Measurements from ENCODE around the gene PDIA3. TPM values are rescaled to one million over a fixed set of nuclear protein-coding genes. Genes with fewer than 3 reads are reported as not detected.
A peak's percentile ranks its signal among the peaks of the same experiment; 100 is the strongest.
"Not testable (repeated sequence)": the region's sequence is repeated elsewhere in the genome, so short reads cannot be mapped to it uniquely, and the experiment has no call there.

PDIA3 gene
- total RNA-seq, 3 donors from 2014 or later (not counting 1 experiment from before 2014, with no cell fraction given), result 295 to 334 (median 312) TPM

DNA sequence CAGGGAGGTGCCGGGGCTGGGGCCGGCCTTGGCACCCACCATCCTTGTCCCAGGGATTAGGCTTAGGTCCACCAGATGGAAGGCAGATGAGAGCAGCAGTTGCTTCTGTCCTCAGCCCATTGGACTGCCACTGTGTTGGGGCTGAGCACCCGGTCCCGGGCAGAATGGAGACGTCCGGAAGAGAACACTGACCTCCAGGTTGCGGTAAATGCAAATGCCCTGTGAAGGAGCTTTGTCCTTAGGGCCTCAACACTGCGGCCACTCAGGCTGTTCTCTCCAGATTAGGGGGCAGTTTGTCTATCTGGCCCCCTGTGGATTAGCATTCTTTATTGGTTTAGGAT, 53.7 kb downstream of the PDIA3 start, which contains the start of gene SERINC4:
SERINC4 (minus strand) TSS at position 276 of the 341 bp plus-strand sequence; CDS start at position 42, 234 bp downstream.
- Histone ChIP-seq H3K36me3 (ENCODE audit: control insufficient read depth, insufficient read depth, low read length) (peaks cover 46% of the 10 kb centered on the region), H3K4me1 (ENCODE audit: control insufficient read depth, insufficient read depth, low read length) (peaks cover 25% of the 10 kb centered on the region), H3K27ac (ENCODE audit: low read length) (peak within 1 kb of the TSS; percentile 90), H3K27me3 (ENCODE audit: control insufficient read depth, insufficient read depth, low read length) (no peaks in the 10 kb centered on the region), H3K9me3 (ENCODE audit: control insufficient read depth, insufficient read depth, low read length) (no peaks in the 10 kb centered on the region), H3K4me3 (ENCODE audit: low read length) (peak within 1 kb of the TSS; percentile 90)
- DNase-seq (no peak), ATAC-seq (no peak)
- Mint-ChIP-seq H3K36me3 (no peaks in the 10 kb centered on the region), H3K27ac (peak within 1 kb of the TSS; percentile 92 to 96), H3K4me3 (peak within 1 kb of the TSS; percentile 98), H3K9me3 (no peaks in the 10 kb centered on the region), H3K27me3 (ENCODE audit: low read depth in 2 of 2) (no peaks in the 10 kb centered on the region), H3K4me1 (peaks cover 46 to 55% of the 10 kb centered on the region in 2 donors)
- intact Hi-C loops (cut with micrococcal nuclease), result loop anchor here (1.0 kb wide), 2 partner anchors 8 to 24 kb away; partner anchors contain the start of genes MFAP1 and SERF2
- TF ChIP-seq, protein P1, sequence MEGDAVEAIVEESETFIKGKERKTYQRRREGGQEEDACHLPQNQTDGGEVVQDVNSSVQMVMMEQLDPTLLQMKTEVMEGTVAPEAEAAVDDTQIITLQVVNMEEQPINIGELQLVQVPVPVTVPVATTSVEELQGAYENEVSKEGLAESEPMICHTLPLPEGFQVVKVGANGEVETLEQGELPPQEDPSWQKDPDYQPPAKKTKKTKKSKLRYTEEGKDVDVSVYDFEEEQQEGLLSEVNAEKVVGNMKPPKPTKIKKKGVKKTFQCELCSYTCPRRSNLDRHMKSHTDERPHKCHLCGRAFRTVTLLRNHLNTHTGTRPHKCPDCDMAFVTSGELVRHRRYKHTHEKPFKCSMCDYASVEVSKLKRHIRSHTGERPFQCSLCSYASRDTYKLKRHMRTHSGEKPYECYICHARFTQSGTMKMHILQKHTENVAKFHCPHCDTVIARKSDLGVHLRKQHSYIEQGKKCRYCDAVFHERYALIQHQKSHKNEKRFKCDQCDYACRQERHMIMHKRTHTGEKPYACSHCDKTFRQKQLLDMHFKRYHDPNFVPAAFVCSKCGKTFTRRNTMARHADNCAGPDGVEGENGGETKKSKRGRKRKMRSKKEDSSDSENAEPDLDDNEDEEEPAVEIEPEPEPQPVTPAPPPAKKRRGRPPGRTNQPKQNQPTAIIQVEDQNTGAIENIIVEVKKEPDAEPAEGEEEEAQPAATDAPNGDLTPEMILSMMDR (IDR thresholded peaks at IDR 0.05), result no peak
- 98% methylated on average over 8 of the region's 8 CpGs for WGBS (ENCODE audit: insufficient coverage)

DNA sequence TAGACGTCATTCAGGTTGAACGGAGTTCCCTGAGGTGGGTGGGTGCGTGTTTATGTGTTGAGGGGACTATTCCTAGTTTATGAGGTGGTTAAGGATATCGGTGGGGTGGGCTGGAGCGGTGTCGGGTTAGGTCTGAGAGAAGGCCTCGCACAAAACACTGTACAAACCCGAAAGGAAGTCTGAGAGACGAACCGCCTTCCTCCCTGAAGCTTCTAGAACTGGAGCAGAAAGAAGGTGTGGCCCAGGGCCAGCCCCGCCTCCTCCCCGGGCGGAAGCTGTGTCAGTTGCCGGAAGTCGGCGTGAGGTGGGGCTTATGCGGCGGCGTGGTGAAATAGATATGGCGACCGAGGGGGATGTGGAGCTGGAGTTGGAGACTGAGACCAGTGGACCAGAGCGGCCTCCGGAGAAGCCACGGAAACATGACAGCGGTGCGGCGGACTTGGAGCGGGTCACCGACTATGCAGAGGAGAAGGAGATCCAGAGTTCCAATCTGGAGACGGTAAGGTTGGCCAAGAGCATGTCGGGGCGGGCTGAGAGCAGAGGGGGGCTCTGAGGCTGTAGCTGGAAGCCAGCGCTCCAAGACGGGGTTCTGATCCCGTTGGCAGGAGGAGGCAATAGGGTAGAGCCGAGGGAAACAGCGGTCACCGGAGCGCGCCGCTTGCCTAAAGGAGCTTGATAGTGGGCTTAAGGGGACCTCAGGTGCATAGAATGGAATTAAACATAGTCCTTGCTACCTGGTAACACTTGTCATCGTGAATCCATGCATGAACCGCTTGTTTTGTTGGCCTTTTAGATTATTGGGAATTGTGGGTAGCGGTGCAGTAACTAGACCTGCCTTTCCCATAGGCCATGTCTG, 54.3 kb downstream of the PDIA3 start, which contains the start of gene HYPK:
HYPK (plus strand) TSS at position 314 of the 856 bp plus-strand sequence; CDS start at position 338, 24 bp downstream.
- Mint-ChIP-seq H3K9me3 (no peaks in the 10 kb centered on the region), H3K4me1 (peaks cover 40 to 49% of the 10 kb centered on the region in 2 donors), H3K36me3 (peaks cover 3% of the 10 kb centered on the region), H3K27ac (peak within 1 kb of the TSS; percentile 92 to 96), H3K4me3 (peak within 1 kb of the TSS; percentile 98), H3K27me3 (ENCODE audit: low read depth in 2 of 2) (no peaks in the 10 kb centered on the region)
- H3K9me3 ChIP-seq (ENCODE audit: control insufficient read depth, insufficient read depth, low read length), result no peaks in the 10 kb centered on the region
- H3K36me3 ChIP-seq (ENCODE audit: control insufficient read depth, insufficient read depth, low read length), result peaks cover 45% of the 10 kb centered on the region
- TF ChIP-seq, protein P1 (IDR thresholded peaks at IDR 0.05), result no peak
- H3K27ac ChIP-seq (ENCODE audit: low read length), result peak within 1 kb of the TSS; percentile 90
- H3K27me3 ChIP-seq (ENCODE audit: control insufficient read depth, insufficient read depth, low read length), result no peaks in the 10 kb centered on the region
- intact Hi-C loops (cut with micrococcal nuclease), result loop anchor here (1.0 kb wide), 2 partner anchors 8 to 24 kb away; partner anchors contain the start of genes MFAP1 and SERF2
- DNase-seq (peak; percentile 89 to 96), ATAC-seq (peak; percentile 98 to 99 (median 99))
- WGBS (ENCODE audit: insufficient coverage), result 9% methylated on average over 44 of the region's 44 CpGs
- H3K4me3 ChIP-seq (ENCODE audit: low read length), result peak within 1 kb of the TSS; percentile 90
- peaks cover 20% of the 10 kb centered on the region for H3K4me1 ChIP-seq (ENCODE audit: control insufficient read depth, insufficient read depth, low read length)

DNA sequence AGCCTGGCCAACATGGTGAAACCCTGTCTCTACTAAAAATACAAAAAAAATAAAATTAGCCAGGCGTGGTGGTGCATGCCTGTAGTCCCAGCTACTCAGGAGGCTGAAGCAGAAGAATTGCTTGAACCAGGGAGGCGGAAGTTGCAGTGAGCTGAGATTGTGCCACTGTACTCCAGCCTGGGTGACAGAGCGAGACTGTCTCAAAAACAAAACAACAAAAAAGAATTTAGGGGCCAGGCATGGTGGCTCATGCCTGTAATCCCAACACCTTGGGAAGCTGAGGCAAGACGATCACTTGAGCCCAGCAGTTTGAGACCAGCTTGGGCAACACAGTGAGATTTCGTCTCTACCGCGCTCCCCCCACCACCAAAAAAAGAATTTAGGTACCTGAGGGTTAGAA, 56.4 kb downstream of the PDIA3 start:
- peaks cover 20% of the 10 kb centered on the region for H3K4me1 ChIP-seq (ENCODE audit: control insufficient read depth, insufficient read depth, low read length)
- H3K27ac Mint-ChIP-seq; DNase-seq; H3K4me3 ChIP-seq (ENCODE audit: low read length); H3K27me3 Mint-ChIP-seq (ENCODE audit: low read depth in 2 of 2); H3K27ac ChIP-seq (ENCODE audit: low read length); H3K27me3 ChIP-seq (ENCODE audit: control insufficient read depth, insufficient read depth, low read length); intact Hi-C loops (cut with micrococcal nuclease); ATAC-seq; H3K4me3 Mint-ChIP-seq; H3K9me3 ChIP-seq (ENCODE audit: control insufficient read depth, insufficient read depth, low read length); H3K9me3 Mint-ChIP-seq: not testable (repeated sequence)
- WGBS (ENCODE audit: insufficient coverage), result 95% methylated on average over 4 of the region's 7 CpGs
- peaks cover 14% of the 10 kb centered on the region for H3K36me3 Mint-ChIP-seq
- H3K36me3 ChIP-seq (ENCODE audit: control insufficient read depth, insufficient read depth, low read length), result peaks cover 43% of the 10 kb centered on the region
- H3K4me1 Mint-ChIP-seq, result peaks cover 28 to 33% of the 10 kb centered on the region in 2 donors

DNA sequence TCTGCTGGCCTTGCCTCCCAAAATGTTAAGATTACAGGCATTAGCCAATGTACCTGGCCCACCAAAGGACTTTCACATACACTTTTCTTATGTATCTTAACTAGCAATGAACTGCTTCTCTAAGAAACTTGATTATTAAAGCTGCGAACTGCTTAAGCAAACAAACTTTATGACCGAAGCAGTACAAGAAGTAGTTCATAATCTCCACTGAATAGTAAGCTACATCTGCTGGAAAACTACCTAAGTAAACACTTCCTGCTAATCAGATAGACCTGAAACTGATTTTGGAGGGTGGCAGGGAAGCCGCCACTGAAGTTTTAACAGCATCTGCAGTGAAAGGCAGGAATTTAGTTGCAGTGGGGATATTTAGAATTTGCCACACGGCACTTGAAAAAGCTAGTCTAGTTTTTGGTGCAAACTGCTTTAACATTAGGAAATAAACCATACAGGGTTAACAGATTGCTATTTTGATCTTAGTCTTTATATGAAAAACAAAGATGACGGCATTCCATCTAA, 62.3 kb downstream of the PDIA3 start:
- Histone ChIP-seq H3K27ac (ENCODE audit: low read length) (peak overlapping the region; percentile 75), H3K36me3 (ENCODE audit: control insufficient read depth, insufficient read depth, low read length) (peaks cover 78% of the 10 kb centered on the region), H3K9me3 (ENCODE audit: control insufficient read depth, insufficient read depth, low read length) (no peaks in the 10 kb centered on the region), H3K4me3 (ENCODE audit: low read length) (no peak overlapping the region), H3K4me1 (ENCODE audit: control insufficient read depth, insufficient read depth, low read length) (peaks cover 3% of the 10 kb centered on the region), H3K27me3 (ENCODE audit: control insufficient read depth, insufficient read depth, low read length) (no peaks in the 10 kb centered on the region)
- Mint-ChIP-seq H3K27ac (no peak overlapping the region), H3K36me3 (peaks cover 23% of the 10 kb centered on the region), H3K4me1 (peaks cover 0 to 5% of the 10 kb centered on the region in 2 donors), H3K4me3 (no peak overlapping the region), H3K9me3 (no peaks in the 10 kb centered on the region), H3K27me3 (ENCODE audit: low read depth in 2 of 2) (no peaks in the 10 kb centered on the region)
- ATAC-seq, result no peak
- intact Hi-C loops (cut with micrococcal nuclease), result no loop called here
- 96% methylated on average over 3 of the region's 5 CpGs for WGBS (ENCODE audit: insufficient coverage)
- TF ChIP-seq, protein P1 (IDR thresholded peaks at IDR 0.05), result no peak
- no peak for DNase-seq

Data from natural killer cell (primary cell).